CD4-positive, alpha-beta T cell treated with Interleukin-6 for 4 hours (primary cell): ENCODE data around the gene NKD1.

Experiments
- DNase-seq: peaks from one replicate; pipeline ENCODE4 v3.0.0-alpha.2; 2020; ENCODE audit warnings: mixed read lengths

The NKD1 gene

DNA sequence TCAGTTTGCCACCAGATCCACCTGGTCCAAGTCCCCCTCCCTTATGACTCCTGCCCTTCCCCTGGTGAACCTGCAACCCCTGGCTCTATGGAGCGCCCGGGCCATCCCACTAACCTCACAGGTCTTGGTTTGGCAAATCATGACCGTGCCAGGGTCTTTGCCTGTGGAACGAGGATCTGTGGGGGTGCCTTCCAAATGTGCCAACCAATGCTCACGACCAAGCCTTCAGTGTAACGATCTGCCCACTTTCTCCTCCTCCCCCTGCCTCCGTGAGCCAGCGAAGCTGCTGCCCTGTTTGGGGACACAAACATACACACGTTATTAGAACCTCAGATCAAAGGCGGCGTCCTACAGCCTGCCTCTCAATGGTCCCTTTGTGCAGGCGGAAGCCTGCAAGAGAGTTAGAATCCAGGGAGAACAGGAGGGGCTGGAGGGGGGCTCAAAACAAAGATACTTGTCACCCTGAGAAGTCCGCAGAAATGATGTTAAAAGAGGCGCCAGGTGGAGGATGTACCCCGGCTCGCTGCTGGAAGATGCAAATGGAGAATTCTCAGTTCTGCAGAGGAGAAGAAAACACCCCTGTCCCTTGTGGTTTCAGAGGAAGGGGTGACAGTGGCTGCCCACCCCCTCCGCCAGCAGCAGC, 9.0 kb upstream of the NKD1 start:
- DNase-seq = no peak

DNA sequence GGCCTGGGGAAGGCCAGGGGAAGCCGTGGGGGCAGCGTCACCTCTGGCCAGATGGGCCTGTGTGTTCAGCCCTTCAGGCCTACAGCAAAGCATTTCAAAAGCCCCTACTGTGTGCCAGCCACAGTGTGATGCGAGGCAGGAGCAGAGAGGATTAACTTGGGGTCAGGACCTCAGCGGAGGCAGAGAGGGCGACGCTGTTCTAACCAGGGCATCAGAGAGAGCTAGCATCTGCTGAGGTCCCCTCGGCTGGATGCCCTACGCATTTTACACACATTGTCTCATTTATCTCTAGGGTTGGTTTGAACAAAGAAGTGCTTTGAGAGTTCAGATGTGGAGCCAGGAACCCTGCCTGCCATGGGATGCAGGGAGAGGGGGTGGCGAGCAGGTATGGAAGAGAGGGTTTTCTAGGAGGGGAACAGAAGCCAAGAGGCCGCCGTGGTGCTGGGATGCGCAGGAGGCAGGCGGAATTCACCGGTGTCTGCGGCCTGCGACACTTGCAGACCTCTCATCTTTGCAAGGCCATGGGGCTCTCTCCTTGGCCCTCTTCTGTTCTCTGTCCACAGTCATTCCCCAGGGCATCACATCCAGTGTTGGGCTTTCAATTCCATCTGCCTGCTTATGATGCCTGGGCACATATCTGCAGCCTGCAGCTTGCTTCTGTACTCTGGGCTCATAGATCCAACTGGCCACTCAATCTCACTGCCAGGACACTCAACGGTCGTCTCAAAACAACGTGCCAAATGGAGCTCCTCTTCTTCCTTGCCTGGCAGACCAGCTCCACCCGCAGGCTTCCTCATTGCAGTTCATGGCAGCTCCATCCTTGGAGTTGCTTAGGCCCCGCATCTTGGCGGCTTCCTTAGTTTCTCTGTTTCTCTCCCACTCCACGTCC, 8.1 kb upstream of the NKD1 start:
- DNase-seq = no peak

DNA sequence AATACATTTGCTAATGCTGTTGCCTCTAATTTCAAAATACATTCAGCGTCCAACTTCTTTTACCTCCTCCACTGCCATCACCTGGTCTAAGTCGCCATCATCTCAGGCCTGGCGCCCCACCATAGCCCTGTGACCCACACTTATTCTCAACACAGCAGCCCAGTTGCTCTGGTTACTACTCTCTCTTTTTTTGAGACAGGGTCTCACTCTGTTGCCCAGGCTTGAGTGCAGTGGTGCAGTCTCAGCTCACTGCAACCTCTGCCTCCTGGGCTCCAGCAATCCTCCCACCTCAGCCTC, 7.5 kb upstream of the NKD1 start:
- DNase-seq = no peak

DNA sequence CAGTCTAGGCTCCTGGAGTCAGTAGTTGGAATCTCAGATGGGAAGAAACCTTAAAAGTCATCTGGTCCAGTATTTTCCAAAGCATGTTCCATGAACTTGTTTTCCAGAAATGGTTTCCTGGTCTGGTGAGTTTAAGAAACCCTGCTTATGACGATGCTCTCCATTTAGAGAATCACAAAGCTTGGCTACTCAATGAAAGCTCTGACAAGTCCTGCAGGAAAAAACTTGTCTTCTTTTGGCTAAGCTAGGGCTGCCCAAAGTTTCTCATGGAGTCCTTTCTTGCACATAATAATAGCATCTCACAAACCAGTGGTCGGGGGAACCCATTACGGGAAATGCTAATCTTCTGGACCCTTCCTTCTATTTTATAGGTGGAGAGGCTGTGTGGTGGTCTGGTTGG, 5.5 kb upstream of the NKD1 start:
- no peak for DNase-seq

DNA sequence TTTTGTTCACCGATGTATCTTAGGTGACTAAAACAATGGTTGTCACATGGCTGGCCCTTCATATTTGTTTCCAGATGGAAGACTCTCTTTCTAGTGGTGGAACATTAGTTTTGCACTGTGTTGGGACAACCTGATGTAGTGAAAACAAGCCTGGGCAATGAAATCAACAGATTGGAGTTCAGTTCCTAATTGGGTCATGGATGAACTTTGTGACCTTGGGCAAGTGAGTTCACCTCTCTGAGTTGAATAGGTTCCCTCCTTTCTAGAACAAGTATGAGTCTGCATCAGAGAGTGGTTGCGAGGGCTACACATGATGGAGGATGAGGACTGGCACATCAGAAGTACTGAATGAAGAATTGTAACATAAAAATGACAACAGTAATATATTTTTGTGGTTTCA, 2.1 kb upstream of the NKD1 start:
- DNase-seq = no peak

DNA sequence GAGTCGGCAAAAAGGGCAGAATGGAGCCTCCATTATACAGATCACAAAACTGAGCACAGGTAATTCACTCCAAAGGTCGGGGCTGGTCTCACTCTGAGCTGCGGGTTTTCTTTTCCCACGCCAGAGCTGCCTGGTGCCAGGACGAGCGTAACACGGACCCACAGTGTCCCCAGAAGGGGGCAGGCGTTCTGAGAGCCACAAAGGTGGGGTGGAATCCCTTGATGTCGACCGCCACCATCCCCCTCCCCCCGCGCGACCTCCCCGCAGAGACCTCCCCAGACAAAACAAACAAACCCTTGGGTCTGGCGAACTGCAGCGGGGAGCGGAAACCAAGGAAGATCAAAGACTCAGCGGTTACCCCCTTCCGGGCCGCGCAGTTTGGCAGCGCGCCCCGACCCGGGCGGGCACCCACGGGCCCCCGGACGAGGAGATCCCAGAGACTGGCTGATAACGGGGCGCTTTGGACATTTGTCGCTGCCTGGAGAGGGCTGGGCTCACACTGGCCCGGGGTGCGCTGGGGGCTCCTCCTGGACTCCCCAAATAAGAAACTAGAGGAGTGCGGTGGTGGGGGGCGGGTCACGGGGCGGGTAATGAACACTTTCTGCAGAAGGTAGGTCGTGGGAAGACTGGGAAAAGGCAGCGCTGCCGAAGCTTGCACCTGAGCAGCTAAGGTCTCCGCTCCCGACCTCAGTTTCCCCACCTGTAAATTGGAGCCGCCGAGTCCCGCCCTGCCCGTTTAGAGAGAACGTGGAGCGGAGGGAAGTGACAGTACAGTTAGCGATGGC, 664 bp upstream of the NKD1 start:
- DNase-seq = peak; percentile 92

DNA sequence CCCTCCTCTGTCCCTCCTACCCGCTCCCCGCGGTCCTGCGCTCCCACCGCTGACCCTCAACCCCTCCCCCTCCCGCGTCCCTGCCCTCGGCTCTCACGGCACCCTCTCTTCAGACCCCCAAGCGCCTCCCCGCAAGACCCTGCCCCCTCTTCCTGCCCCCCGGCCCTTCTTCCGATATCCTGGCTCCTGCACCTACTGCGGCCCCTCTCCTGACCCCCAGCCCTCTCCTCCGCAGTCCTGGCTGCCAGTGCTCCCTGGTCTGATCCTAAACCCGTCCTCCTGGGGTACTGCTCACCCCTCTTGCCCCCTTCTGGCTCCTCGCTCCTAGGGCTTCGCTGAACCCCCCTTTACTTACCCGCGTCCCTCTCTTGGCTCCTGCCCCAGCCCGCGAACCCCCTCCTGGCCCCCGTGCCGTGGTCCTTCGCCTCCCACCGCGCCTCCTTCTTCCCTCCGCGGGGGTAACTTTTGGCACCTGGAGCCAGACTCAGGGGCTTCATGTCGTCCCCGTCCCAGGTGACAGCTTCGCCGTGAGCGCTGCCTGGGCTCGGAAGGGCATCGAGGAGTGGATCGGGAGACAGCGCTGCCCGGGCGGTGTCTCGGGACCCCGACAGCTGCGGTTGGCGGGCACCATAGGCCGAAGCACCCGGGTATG, 839 bp downstream of the NKD1 start:
- DNase-seq = peak; percentile 16

DNA sequence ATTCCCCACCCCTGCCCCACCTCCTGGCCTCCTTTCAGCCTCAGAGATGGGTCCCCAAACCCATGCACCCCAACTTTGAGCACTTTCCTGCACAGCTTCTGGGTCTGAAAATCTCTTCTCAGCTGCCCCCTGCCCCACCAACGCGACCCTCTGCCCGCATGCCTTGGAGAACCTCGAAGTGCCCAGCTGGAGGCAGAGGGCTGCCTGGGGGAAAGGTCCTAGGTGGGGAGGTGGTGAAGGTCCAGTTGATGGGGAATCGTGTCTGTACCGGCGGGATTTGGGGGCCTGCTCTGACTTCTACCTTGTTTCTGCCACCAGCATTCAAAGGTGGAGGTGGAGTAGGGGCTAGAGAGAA, 1.3 kb downstream of the NKD1 start:
- DNase-seq = peak; percentile 10

DNA sequence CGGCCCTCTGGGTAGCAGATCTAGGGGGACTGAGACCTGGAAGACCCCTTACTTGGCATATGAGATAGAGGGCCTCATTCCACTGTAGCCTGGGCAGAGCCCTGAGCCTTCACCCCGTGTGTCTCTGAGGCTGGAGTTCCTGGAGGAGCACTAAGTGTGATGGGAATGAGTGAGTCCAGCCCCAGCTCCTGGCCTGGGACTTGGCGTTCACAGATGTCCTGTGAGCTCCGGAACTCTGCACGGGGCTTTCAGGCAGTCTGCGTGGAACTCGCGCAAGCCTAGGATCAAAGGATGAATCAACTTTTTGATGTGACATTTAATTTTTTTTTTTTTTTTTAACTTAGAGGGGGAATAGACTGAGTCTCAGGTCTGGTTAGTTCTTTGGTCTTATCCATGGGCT, 1.8 kb downstream of the NKD1 start:
- peak; percentile 59 for DNase-seq

DNA sequence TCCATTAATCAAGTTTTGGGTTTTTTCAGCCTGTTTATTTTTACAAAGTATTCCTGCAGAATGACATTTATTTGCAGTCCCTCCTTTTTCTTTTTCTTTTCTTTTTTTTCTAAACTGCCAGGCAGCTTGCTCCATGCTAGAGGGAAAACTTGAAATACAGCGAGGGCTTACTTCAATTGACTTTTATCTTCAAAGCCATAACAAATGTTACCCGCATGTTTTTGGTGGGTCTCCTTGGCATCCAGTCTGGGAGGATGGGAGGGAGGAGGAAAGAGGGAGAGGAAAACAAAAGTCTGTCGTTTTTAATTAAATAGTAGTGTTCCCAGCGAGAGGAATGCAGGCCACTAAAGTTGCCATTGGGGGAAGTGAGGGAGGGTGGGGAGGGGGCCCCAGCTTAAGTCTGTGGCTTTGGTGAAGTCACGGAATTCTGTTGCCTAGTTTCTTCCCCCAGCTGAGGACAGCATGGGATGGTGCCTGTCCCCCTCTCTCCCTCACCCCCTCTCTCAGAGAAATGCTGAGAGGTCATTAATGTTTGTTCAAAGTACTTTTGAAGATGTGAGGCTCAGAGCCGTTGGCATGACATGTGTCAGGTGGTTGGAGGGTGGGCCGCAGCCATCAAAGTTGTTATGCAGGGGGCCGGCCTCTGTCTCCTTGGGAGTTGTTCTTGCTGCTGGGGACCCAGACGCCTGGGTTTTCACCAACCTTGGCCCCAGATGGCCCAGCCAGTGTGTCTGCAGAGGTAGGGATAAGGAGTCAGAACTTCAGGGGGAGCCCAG, 2.9 kb downstream of the NKD1 start:
- DNase-seq = no peak

DNA sequence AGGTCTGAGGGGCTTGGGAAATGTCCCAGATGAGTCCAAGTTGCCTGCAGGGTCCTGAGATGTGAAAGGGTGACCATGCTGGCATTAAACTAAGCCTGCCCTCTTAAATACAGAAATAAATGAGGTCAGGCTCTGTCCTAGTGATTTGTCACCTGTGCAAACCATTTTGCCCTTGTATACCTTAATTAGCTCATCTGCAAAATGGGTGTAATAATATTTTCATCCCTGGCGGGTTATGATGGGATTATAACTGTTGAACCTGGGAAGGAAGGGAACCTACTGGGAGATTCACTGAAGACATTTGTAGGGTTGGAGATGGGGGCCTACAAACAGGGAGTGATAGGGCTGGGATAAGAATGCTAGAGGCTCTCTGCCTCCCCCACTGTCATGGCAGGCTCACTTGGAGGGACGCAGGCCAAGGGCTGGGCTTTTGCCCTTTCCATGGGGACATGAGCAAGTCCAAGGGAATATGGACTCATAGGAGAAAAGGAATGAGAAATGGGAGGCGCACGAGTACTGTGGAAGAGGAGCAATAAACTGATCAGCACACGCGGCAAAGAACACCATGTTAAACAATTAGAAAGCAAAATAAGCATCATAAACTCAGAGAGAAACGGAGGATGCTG, 4.4 kb downstream of the NKD1 start:
- no peak for DNase-seq

DNA sequence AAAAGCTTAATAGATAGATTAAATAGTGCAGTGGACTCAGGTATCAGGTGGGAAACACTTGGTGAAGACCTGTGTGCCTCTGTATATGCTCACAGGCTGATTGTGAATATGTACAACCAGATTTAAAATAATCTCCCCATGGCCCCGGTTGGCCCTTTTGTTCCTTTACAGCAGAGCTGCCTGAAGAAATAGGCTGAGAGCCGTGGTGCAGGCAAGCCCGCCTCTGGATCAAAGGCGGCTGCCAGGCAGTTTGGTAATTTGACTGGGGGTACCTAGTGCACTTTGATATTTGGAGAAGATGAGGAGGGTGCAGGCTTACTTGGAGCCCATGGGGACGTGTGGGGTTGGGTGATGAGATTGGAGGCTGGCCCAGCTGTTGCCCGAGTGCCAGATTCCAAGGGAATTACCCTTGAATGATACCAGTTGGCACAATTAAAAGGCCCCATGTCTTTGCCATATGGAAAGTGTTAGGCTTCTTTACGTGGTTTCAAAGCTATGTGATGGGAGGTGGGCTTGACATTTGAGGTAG, 5.0 kb downstream of the NKD1 start:
- DNase-seq = no peak

DNA sequence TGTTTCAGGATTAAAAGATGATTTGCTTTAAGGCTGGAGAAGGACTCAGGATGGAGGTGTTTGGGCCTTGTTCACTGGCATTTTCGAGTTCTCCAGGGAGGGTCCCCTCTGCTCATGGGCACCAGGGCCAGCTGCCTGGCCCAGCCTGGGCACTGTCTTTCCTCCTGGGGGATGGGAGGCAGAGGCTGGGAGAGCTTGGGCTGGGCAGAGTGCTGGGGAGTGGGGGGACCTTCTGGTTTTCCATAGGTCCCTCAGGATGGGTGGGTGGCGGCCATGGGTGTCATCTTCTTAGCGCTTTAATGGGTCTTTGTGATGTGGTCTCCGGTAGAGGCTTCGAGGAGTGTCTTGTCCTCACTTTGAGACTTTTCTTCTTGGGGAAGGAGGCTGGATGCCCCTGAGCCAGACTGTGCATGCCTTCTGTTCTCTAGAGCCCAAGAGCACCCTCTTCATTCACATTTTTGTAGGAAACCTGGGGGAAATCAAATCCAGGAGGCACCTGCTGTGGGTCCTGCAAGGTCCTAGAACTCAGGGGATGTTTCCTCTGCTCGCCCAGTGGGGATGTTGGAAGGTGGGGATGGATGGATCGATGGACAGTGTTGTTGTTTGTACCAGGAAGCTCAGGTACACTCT, 5.7 kb downstream of the NKD1 start:
- DNase-seq = no peak

DNA sequence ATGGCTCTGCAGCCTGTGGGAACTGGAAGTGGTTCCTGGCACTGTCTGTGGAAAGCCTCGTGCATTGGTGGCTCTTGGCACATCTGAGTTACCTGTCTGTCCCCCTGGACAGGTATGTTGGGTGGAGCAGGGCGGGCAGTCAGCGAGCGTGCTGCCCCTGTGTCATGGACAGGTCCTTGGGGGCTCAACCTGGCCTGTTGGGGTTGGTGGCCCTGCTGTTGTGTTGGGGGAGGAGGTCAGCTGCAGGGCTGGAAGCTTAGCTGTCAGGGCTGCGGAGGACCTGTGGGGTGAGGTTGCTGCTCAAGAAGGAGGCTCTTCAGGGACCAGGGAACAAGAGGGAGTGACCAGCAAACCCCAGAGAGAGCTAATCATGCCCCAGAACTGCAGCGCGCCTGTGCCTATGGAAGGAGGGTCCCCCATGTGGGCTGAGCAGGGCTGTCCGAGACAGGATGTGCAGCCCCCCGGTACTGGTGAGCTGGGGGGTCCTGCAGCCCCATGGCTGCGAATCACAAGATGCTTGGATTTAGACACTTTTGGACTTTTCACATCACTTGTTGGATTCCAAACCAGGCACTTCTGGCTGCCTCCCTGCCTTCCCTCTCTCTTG, 7.2 kb downstream of the NKD1 start:
- DNase-seq = no peak

DNA sequence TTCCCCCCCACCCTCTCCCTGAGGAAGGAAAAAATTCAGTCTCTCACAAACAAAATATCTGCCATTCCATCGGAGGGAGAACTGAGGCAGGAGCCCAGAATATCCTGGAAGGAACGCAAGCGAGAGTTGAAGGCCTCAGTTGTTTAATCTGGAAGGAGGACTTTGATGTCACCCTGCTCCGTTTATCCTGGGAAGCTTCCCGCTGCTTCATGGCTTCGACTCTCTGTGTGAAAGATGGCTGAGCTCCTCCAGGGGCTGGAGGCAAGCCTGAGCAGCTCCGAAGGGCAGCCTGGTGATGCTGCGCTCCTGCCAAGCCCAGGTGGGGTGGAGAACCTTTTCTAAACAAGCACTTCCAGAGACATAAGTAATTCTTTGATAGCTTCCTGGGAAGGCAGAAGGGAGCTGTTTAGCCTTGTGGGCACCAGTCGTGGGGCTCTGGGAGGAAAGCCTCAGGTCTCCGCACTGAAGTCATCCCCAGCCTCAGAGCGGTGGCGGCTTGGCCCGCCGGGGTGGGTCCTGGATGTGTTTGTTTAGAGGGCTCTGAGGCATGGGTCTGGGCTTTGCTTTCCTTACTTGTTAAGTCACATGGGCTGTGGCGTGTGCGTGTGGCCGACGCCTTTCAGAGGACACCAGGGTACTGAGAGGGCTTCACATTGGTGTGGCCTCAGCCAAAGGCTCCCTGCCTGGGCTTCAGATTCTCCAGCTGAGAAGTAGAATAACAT, 7.9 kb downstream of the NKD1 start:
- DNase-seq = no peak

DNA sequence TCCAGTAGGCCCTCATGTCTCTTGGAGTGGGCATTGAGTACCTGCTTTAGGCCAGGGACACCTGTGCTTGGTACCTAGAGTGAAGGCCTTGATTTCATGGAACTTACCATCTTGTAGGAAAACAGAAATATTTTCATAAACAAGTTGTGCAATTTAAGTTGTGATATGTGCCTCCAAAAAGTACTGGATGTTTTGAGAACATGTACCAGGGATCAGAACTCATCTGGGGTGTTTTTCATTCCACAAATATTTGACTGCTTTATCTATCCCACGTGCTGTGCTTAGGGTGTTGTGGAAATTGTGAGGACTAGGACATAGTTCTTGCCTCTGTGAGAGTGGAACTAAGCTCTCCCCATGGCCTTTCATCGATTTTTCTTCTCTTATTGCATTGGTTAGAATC, 8.8 kb downstream of the NKD1 start:
- no peak for DNase-seq

DNA sequence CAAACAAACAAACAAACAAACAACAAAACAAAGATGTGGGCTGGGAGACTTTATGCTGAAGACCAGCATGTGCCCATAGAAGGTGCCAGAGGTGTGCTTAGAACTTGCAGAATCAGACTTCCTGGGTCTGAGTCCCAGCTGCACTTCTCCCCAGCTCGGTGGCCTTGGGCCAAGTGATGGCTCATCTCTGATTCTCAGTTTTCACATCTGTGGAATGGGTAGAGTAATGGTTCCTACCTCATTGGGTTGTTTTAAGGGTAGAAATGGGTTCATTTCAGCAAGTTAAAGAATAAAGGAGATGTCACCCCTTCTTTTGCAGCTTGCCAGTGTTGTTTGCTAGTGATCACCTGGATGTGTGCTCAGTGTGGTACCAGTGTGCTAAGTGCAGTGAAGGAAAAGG, 10.7 kb downstream of the NKD1 start:
- no peak for DNase-seq

DNA sequence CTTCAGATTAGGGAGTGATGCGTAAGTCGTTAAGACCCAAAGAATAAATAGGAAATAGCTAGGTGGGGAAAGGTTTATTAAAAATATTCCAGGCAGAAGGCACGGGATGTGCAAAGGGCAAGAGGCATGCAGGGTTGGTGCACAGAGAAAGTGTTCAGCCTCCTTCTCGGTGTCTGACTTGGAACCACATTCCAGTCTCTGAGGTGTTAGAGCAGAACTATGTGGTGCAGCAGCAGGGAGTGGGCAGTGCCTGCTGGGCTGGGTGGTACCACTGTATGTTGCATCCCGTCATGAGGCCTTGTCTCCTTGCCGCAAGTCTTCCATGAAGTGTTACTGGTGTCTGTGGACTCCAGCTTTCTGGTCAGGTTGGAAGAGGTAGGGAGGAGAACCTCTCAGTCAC, 11.1 kb downstream of the NKD1 start:
- DNase-seq = no peak

DNA sequence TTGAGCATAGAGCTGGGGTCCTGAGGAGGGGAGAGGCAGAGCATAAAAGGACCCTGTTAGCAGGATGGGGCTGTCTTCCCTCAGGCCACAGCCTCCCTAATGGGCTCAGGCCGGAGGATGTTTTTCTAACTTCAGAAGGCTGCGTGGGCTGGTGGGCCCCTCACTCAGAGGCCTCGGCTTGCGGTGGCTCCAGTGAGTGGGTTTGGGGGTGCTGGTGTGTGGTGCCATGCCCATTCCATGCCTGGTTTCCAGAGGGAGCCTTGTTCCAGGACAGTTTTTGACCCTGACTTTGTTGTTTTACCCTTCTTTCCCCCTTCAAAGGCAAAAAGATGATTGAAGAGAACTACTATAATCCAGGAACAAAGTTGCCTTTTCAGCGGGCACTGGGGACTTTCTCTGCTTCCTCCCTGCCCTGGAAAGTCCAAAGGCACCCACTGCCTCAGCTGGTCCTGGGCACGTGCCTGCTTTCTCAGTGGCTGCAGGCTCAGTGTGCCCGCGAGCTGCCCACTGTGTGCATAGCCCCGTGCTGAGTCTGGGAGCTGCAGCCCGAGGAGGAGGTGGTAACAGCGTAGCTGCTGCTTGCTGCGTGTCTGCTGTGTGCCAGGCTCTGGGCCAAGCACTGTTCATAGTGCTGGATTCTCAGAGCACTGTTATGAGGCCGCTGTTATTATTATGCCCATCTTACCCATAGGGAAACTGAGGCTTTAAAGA, 11.8 kb downstream of the NKD1 start:
- DNase-seq = no peak
